Left ventricle myocardium inferior (tissue), 1 donor: ENCODE data around the gene GTF2F2. TPM values are rescaled to one million over a fixed set of nuclear protein-coding genes. Genes with fewer than 3 reads are reported as not detected.

Experiments
- DNase-seq: peaks from one replicate; pipeline ENCODE4 v3.0.0-alpha.2; 2020
- H3K27ac ChIP-seq: fragments of 200-600 bp; replicated peaks from 2 replicates; pipeline ENCODE4 v1.8.0; 2021
- H3K27me3 ChIP-seq: fragments of 200-600 bp; 2 replicates; pipeline ENCODE4 v1.8.0; 2021; ENCODE audit warnings: low read depth
- H3K36me3 ChIP-seq: fragments of 200-600 bp; 2 replicates; pipeline ENCODE4 v1.8.0; 2021
- H3K4me1 ChIP-seq: fragments of 200-600 bp; 2 replicates; pipeline ENCODE4 v1.8.0; 2021
- H3K4me3 ChIP-seq: fragments of 200-600 bp; 2 replicates; pipeline ENCODE4 v1.8.0; 2021; ENCODE audit warnings: mild to moderate bottlenecking, moderate library complexity
- H3K9me3 ChIP-seq: fragments of 200-600 bp; replicated peaks from 2 replicates; pipeline ENCODE4 v1.8.0; 2021
- CTCF ChIP-seq: fragments of 200-600 bp; IDR thresholded peaks from 2 replicates; pipeline ENCODE4 v1.8.0; 2021; ENCODE audit warnings: antibody characterized with exemption, mild to moderate bottlenecking, borderline replicate concordance
- intact Hi-C: fragments of 100-400 bp; cut with micrococcal nuclease; formaldehyde crosslinking; loops from one replicate; pipeline ENCODE4 v1.11.0; 2022
- total RNA-seq: library from RNA; stranded (reverse); fragmentation: NEBNext Ultra II Directional; extraction: Animal tissue kit (Norgen Biotek cat#: 25700); gene quantifications from one replicate; pipeline ENCODE4 v1.2.1, GENCODE V29; 2021
- donor health status: DM: no; HTN: yes; CAD: no; lungs with severe emphysema.

GTF2F2 gene
- total RNA-seq, 1 donor from 2014 or later, result 23.1 TPM

GRCh38 chr13:45200701-45201232 lies 80.5 kb downstream of the GTF2F2 start, which contains the start of gene KCTD4:
KCTD4 (minus strand) TSS chr13:45201045; CDS start chr13:45194567, 6,478 bp downstream.
- Histone ChIP-seq H3K27ac (peak within 1 kb of the TSS; percentile 3), H3K4me1 (peaks cover 30% of the 10 kb centered on the region), H3K36me3 (no peaks in the 10 kb centered on the region), H3K9me3 (no peaks in the 10 kb centered on the region), H3K4me3 (no peak within 1 kb of the TSS), H3K27me3 (no peaks in the 10 kb centered on the region)
- intact Hi-C loops, result no loop called here
- DNase-seq, result no peak
- no peak for TF ChIP-seq CTCF

GRCh38 chr13:45205124-45205523 lies 84.8 kb downstream of the GTF2F2 start:
- Histone ChIP-seq H3K27ac (peak overlapping the region; percentile 42), H3K27me3 (no peaks in the 10 kb centered on the region), H3K4me1 (peaks cover 33% of the 10 kb centered on the region), H3K9me3 (no peaks in the 10 kb centered on the region), H3K4me3 (no peak overlapping the region), H3K36me3 (peaks cover 9% of the 10 kb centered on the region)
- TF ChIP-seq CTCF, result no peak
- DNase-seq, result no peak
- intact Hi-C loops, result no loop called here

GRCh38 chr13:45206340-45206739 lies 86.0 kb downstream of the GTF2F2 start:
- H3K4me3 ChIP-seq, result no peak overlapping the region
- H3K36me3 ChIP-seq, result peaks cover 11% of the 10 kb centered on the region
- intact Hi-C loops, result no loop called here
- no peak for DNase-seq
- peaks cover 33% of the 10 kb centered on the region for H3K4me1 ChIP-seq
- H3K27me3 ChIP-seq, result no peaks in the 10 kb centered on the region
- TF ChIP-seq CTCF, result no peak
- no peaks in the 10 kb centered on the region for H3K9me3 ChIP-seq
- H3K27ac ChIP-seq, result peak overlapping the region; percentile 83

- H3K4me1 ChIP-seq, result peaks cover 33% of the 10 kb centered on the region
- peak overlapping the region; percentile 83 for H3K27ac ChIP-seq
These were observed 87.0 kb downstream of the GTF2F2 start for GRCh38 chr13:45207319-45207718.

GRCh38 chr13:45208132-45208531 lies 87.8 kb downstream of the GTF2F2 start:
- Histone ChIP-seq H3K36me3 (peaks cover 11% of the 10 kb centered on the region), H3K27me3 (no peaks in the 10 kb centered on the region), H3K27ac (peak overlapping the region; percentile 83), H3K4me3 (peak overlapping the region; percentile 47), H3K4me1 (peaks cover 33% of the 10 kb centered on the region), H3K9me3 (no peaks in the 10 kb centered on the region)
- TF ChIP-seq CTCF, result no peak
- intact Hi-C loops, result no loop called here
- no peak for DNase-seq

More at GRCh38 chr13:45207319-45207718, 87.0 kb downstream of the GTF2F2 start:
- no peak for TF ChIP-seq CTCF
- no peaks in the 10 kb centered on the region for H3K27me3 ChIP-seq
- H3K4me3 ChIP-seq, result peak overlapping the region; percentile 47
- H3K36me3 ChIP-seq, result peaks cover 11% of the 10 kb centered on the region
- intact Hi-C loops, result no loop called here
- DNase-seq, result no peak
- no peaks in the 10 kb centered on the region for H3K9me3 ChIP-seq
